Lower lobe of right lung (tissue), 2 donors: Measurements from ENCODE around the gene KCNK6. TPM values are rescaled to one million over a fixed set of nuclear protein-coding genes. Genes with fewer than 3 reads are reported as not detected.

Source experiments
- ATAC-seq, 2 donors: fragments of 200-7000 bp; cut with Tn5 transposase; one replicate each; pipeline ENCODE4 v1.9.1; 2020 to 2022; ENCODE audit warnings: mild to moderate bottlenecking in 2 of 2, moderate library complexity in 2 of 2
- DNase-seq: peaks from one replicate; pipeline ENCODE4 v3.0.0-alpha.2; 2020
- H3K27ac ChIP-seq: fragments of 200-600 bp; one replicate; pipeline ENCODE4 v1.8.0; 2022
- H3K27me3 ChIP-seq: fragments of 200-600 bp; one replicate; pipeline ENCODE4 v1.8.0; 2022; ENCODE audit warnings: low read depth
- H3K36me3 ChIP-seq: fragments of 200-600 bp; one replicate; pipeline ENCODE4 v1.8.0; 2022; ENCODE audit warnings: mild to moderate bottlenecking
- H3K4me1 ChIP-seq: fragments of 200-600 bp; one replicate; pipeline ENCODE4 v1.8.0; 2022
- H3K4me3 ChIP-seq: fragments of 200-600 bp; one replicate; pipeline ENCODE4 v1.8.0; 2022; ENCODE audit warnings: mild to moderate bottlenecking
- H3K9me3 ChIP-seq: fragments of 200-600 bp; one replicate; pipeline ENCODE4 v1.8.0; 2022
- CTCF ChIP-seq: fragments of 200-600 bp; IDR thresholded peaks from one replicate; pipeline ENCODE4 v1.8.0; 2022; ENCODE audit warnings: antibody characterized with exemption, mild to moderate bottlenecking
- intact Hi-C: fragments of 100-400 bp; cut with DNase I; formaldehyde crosslinking; loops from one replicate; pipeline ENCODE4 v1.11.0; 2022
- total RNA-seq: library from RNA; stranded (reverse); fragmentation: NEBNext Ultra II Directional; extraction: Animal tissue kit (Norgen Biotek cat#: 25700); gene quantifications from one replicate; pipeline ENCODE4 v1.2.1, GENCODE V29; 2021
- donor health status: DM: no; HTN: yes; CAD: no; lungs with severe emphysema.

KCNK6 gene
- total RNA-seq, 1 donor from 2014 or later, result 11.5 TPM

GRCh38 chr19:38289955-38290354 is 29.7 kb upstream of the KCNK6 start:
- Histone ChIP-seq H3K27ac (peak overlapping the region; percentile 55), H3K27me3 (no peaks in the 10 kb centered on the region), H3K4me3 (no peak overlapping the region), H3K4me1 (peaks cover 43% of the 10 kb centered on the region), H3K9me3 (no peaks in the 10 kb centered on the region), H3K36me3 (peaks cover 71% of the 10 kb centered on the region)
- TF ChIP-seq CTCF, result no peak
- DNase-seq, result no peak
- intact Hi-C loops, result no loop called here
- no peak for ATAC-seq

GRCh38 chr19:38290631-38291147 is 29.0 kb upstream of the KCNK6 start:
- Histone ChIP-seq H3K27ac (peak overlapping the region; percentile 55), H3K9me3 (no peaks in the 10 kb centered on the region), H3K27me3 (no peaks in the 10 kb centered on the region), H3K4me3 (no peak overlapping the region), H3K36me3 (peaks cover 66% of the 10 kb centered on the region), H3K4me1 (peaks cover 38% of the 10 kb centered on the region)
- DNase-seq (peak; percentile 79), ATAC-seq (peak; percentile 74 to 80)
- no peak for TF ChIP-seq CTCF
- intact Hi-C loops, result no loop called here

GRCh38 chr19:38291855-38292254 is 27.8 kb upstream of the KCNK6 start:
- Histone ChIP-seq H3K27ac (no peak overlapping the region), H3K4me1 (peaks cover 38% of the 10 kb centered on the region)
- intact Hi-C loops, result no loop called here

GRCh38 chr19:38293281-38293680 is 26.4 kb upstream of the KCNK6 start:
- intact Hi-C loops, result no loop called here
- Histone ChIP-seq H3K9me3 (no peaks in the 10 kb centered on the region), H3K36me3 (peaks cover 55% of the 10 kb centered on the region), H3K27ac (no peak overlapping the region), H3K4me3 (no peak overlapping the region), H3K27me3 (no peaks in the 10 kb centered on the region), H3K4me1 (peaks cover 28% of the 10 kb centered on the region)
- DNase-seq (no peak), ATAC-seq (no peak)
- no peak for TF ChIP-seq CTCF

More at GRCh38 chr19:38291855-38292254, 27.8 kb upstream of the KCNK6 start:
- no peak for ATAC-seq
- peaks cover 62% of the 10 kb centered on the region for H3K36me3 ChIP-seq
- no peaks in the 10 kb centered on the region for H3K9me3 ChIP-seq
- H3K27me3 ChIP-seq, result no peaks in the 10 kb centered on the region
- TF ChIP-seq CTCF, result no peak
- DNase-seq, result no peak
- H3K4me3 ChIP-seq, result no peak overlapping the region

- intact Hi-C loops, result no loop called here
- Histone ChIP-seq H3K4me1 (peaks cover 20% of the 10 kb centered on the region), H3K9me3 (no peaks in the 10 kb centered on the region), H3K27me3 (no peaks in the 10 kb centered on the region), H3K4me3 (no peak overlapping the region), H3K27ac (no peak overlapping the region), H3K36me3 (peaks cover 47% of the 10 kb centered on the region)
- DNase-seq (no peak), ATAC-seq (no peak)
- TF ChIP-seq CTCF, result no peak
These were observed 25.6 kb upstream of the KCNK6 start for GRCh38 chr19:38294090-38294489.
